Epithelial cell of esophagus (primary cell): Measurements from ENCODE around the gene ZNF341.
A peak's percentile ranks its signal among the peaks of the same experiment; 100 is the strongest.

ENCODE experiments used
- DNase-seq: peaks from one replicate; pipeline ENCODE4 v3.0.0; 2010; ENCODE audit warnings: low read depth
- H3K4me3 ChIP-seq: 2 replicates; pipeline ENCODE4 v1.5.1; 2011; ENCODE audit warnings: mild to moderate bottlenecking, low read length, control low read depth
- CTCF ChIP-seq: IDR thresholded peaks from 2 replicates; pipeline ENCODE4 v1.5.1; 2011; ENCODE audit warnings: low read depth, mild to moderate bottlenecking, low read length, control low read depth, inconsistent platforms; ENCODE audit not compliant: insufficient read depth; ENCODE audit errors: missing control alignments

The ZNF341 gene

GRCh38 chr20:33702861-33703260 lies 28.9 kb upstream of the ZNF341 start:
- H3K4me3 ChIP-seq, result no peak overlapping the region
- DNase-seq, result no peak

GRCh38 chr20:33703498-33704137 lies 28.2 kb upstream of the ZNF341 start:
- no peak for DNase-seq
- TF ChIP-seq CTCF, result no peak
- no peak overlapping the region for H3K4me3 ChIP-seq

More at GRCh38 chr20:33702861-33703260, 28.9 kb upstream of the ZNF341 start:
- no peak for TF ChIP-seq CTCF

- peak; percentile 74 for DNase-seq
- no peak overlapping the region for H3K4me3 ChIP-seq
- no peak for TF ChIP-seq CTCF
These were observed 27.4 kb upstream of the ZNF341 start for GRCh38 chr20:33704197-33704924.

- DNase-seq, result no peak
- no peak for TF ChIP-seq CTCF
- H3K4me3 ChIP-seq, result no peak overlapping the region
These were observed 24.1 kb upstream of the ZNF341 start for GRCh38 chr20:33707668-33708067.

- H3K4me3 ChIP-seq, result no peak overlapping the region
These were observed 22.4 kb upstream of the ZNF341 start for GRCh38 chr20:33709398-33709797.

GRCh38 chr20:33709905-33710541 lies 21.8 kb upstream of the ZNF341 start:
- no peak for DNase-seq
- no peak overlapping the region for H3K4me3 ChIP-seq
- TF ChIP-seq CTCF, result no peak

More at GRCh38 chr20:33709398-33709797, 22.4 kb upstream of the ZNF341 start:
- no peak for DNase-seq
- TF ChIP-seq CTCF, result no peak
